Measurements from ENCODE around the gene PARD3.

Gene PARD3

DNA sequence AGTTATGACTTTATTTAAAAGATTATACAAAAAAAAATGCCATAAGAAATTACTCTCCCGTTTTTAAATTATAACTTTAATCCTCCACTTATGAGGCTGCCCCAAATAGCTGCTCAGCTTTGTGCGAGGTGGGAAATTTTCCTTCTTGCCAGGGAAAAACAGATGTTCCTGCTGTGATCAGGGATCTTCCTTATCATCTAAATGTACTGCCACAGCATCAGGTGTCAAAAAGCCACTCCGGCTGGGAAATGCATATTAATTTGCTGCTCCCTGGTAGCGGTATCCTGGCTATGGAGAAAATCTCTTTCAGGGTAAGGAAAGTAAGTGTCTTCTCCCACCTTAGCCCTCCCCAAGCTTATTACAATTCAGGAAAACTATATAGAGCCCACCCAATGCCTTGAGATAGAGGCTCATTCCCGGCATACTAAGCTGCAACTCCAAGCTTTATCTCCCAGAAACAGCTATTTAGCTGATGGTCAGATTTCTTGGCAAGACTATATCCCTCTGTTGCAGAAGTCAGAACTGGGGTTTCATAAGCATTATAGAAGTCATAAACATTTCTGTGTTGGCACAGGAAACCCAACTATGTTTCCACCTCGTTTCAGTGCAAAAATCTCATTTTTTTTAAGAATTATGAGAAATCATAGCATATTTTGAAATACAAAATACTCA is 360.4 kb downstream of the PARD3 start:
- Histone ChIP-seq H2BK12ac (ENCODE audit: low read length) (no peak overlapping the region), H4K8ac (ENCODE audit: low read depth, low read length) (no peak overlapping the region), H3K79me1 (ENCODE audit: low read length) (no peaks in the 10 kb centered on the region), H2AFZ (ENCODE audit: insufficient read depth, low read length, poor library complexity) (no peak overlapping the region), H3K14ac (ENCODE audit: low read length) (no peak overlapping the region), H3K4me1 (ENCODE audit: control insufficient read depth in 1 of 2, insufficient read depth in 2 of 2, low read length in 2 of 2) (no peaks in the 10 kb centered on the region), H3K4me2 (ENCODE audit: low read length) (no peak overlapping the region), H2BK120ac (ENCODE audit: insufficient read depth, low read length, poor library complexity) (no peak overlapping the region), H3K27me3 (ENCODE audit: insufficient read depth, low read length) (no peaks in the 10 kb centered on the region), H3K23ac (ENCODE audit: low read length) (no peak overlapping the region), H3K9me3 (ENCODE audit: insufficient read depth, low read depth, low read length) (no peaks in the 10 kb centered on the region), H4K91ac (ENCODE audit: low read depth, low read length) (no peak overlapping the region), H3K79me2 (ENCODE audit: control insufficient read depth, insufficient read depth, low read length, poor library complexity) (no peaks in the 10 kb centered on the region), H2AK5ac (ENCODE audit: low read length) (no peak overlapping the region), H3K18ac (ENCODE audit: low read length) (no peak overlapping the region), H3K9ac (ENCODE audit: low read length) (no peak overlapping the region), H3K36me3 (ENCODE audit: control insufficient read depth in 1 of 2, insufficient read depth in 2 of 2, low read length in 2 of 2) (no peaks in the 10 kb centered on the region), H4K12ac (ENCODE audit: low read depth, low read length) (no peak overlapping the region), H3K4me3 (ENCODE audit: low read depth, low read length) (no peak overlapping the region), H3K4ac (ENCODE audit: low read depth, low read length) (no peak overlapping the region), H3K27ac (ENCODE audit: low read depth, low read length) (no peak overlapping the region), H2BK5ac (ENCODE audit: low read depth, low read length, poor library complexity) (no peak overlapping the region)
- DNase-seq, result no peak
- WGBS (ENCODE audit: extremely low coverage, insufficient coverage, insufficient read length), result no CpG with 5 or more reads among the region's 6 CpGs

DNA sequence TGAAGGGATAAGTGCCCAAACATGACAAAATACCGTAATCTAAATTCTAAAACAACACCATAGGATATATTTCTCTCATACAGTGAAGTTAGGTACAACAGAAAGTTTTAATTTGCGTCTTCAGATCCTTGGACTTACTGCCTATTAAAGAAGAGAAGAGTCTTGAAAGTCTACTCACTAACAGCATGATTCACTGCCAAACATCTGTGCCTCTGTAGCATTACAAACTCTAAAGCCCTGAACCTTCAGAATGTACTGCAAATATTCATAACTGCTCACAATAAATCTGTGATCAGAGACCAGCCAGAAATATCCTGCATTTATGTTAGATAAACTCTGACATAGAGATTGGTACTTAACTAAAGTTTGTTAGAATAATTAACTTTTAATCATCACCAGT is 365.3 kb downstream of the PARD3 start:
- H2BK12ac ChIP-seq (ENCODE audit: low read length), result no peak overlapping the region
- no peak overlapping the region for H2AK5ac ChIP-seq (ENCODE audit: low read length)
- no peaks in the 10 kb centered on the region for H3K27me3 ChIP-seq (ENCODE audit: insufficient read depth, low read length)
- no peak overlapping the region for H2BK120ac ChIP-seq (ENCODE audit: insufficient read depth, low read length, poor library complexity)
- no peak overlapping the region for H4K12ac ChIP-seq (ENCODE audit: low read depth, low read length)
- no peaks in the 10 kb centered on the region for H3K36me3 ChIP-seq (ENCODE audit: control insufficient read depth in 1 of 2, insufficient read depth in 2 of 2, low read length in 2 of 2)
- H3K79me2 ChIP-seq (ENCODE audit: control insufficient read depth, insufficient read depth, low read length, poor library complexity), result no peaks in the 10 kb centered on the region
- no peak overlapping the region for H3K4ac ChIP-seq (ENCODE audit: low read depth, low read length)
- no peak overlapping the region for H3K27ac ChIP-seq (ENCODE audit: low read depth, low read length)
- peaks cover 0 to 5% of the 10 kb centered on the region in 2 experiments for H3K4me1 ChIP-seq (ENCODE audit: control insufficient read depth in 1 of 2, insufficient read depth in 2 of 2, low read length in 2 of 2)
- H4K91ac ChIP-seq (ENCODE audit: low read depth, low read length), result no peak overlapping the region
- no peak overlapping the region for H2AFZ ChIP-seq (ENCODE audit: insufficient read depth, low read length, poor library complexity)
- no peaks in the 10 kb centered on the region for H3K79me1 ChIP-seq (ENCODE audit: low read length)
- no CpG with 5 or more reads among the region's 2 CpGs for whole genome bisulfite sequencing (ENCODE audit: extremely low coverage, insufficient coverage, insufficient read length)
- no peak for DNase-seq
- no peak overlapping the region for H3K23ac ChIP-seq (ENCODE audit: low read length)
- H3K4me3 ChIP-seq (ENCODE audit: low read depth, low read length), result no peak overlapping the region
- H3K14ac ChIP-seq (ENCODE audit: low read length), result no peak overlapping the region
- H3K18ac ChIP-seq (ENCODE audit: low read length), result no peak overlapping the region
- no peak overlapping the region for H3K9ac ChIP-seq (ENCODE audit: low read length)
- no peak overlapping the region for H3K4me2 ChIP-seq (ENCODE audit: low read length)
- H4K8ac ChIP-seq (ENCODE audit: low read depth, low read length), result no peak overlapping the region
- no peak overlapping the region for H2BK5ac ChIP-seq (ENCODE audit: low read depth, low read length, poor library complexity)
- H3K9me3 ChIP-seq (ENCODE audit: insufficient read depth, low read depth, low read length), result no peaks in the 10 kb centered on the region

DNA sequence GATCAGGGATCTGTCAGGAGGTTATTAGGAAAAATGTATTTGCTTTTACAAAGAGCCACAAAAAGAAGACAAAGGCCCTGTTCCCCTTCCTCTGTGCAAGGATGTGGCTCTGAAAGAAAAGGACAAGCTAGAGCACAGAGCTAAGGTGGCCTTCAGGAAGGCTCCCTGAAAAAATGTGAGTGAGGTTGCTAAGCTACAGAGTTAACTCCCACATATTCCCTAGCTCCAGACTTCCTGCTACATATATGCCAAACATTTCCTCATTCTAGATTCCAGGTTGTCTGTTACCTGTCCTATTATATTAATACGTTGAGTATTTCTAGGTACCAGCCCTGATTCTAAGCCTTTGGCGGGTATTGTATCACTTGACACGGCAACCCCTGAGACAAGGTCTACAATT is 369.0 kb downstream of the PARD3 start:
- Histone ChIP-seq H3K9me3 (ENCODE audit: insufficient read depth, low read depth, low read length) (no peaks in the 10 kb centered on the region), H2AK5ac (ENCODE audit: low read length) (no peak overlapping the region), H3K14ac (ENCODE audit: low read length) (no peak overlapping the region), H4K12ac (ENCODE audit: low read depth, low read length) (no peak overlapping the region), H4K8ac (ENCODE audit: low read depth, low read length) (no peak overlapping the region), H2AFZ (ENCODE audit: insufficient read depth, low read length, poor library complexity) (no peak overlapping the region), H3K23ac (ENCODE audit: low read length) (no peak overlapping the region), H3K79me1 (ENCODE audit: low read length) (no peaks in the 10 kb centered on the region), H2BK120ac (ENCODE audit: insufficient read depth, low read length, poor library complexity) (no peak overlapping the region), H3K79me2 (ENCODE audit: control insufficient read depth, insufficient read depth, low read length, poor library complexity) (no peaks in the 10 kb centered on the region), H3K27me3 (ENCODE audit: insufficient read depth, low read length) (no peaks in the 10 kb centered on the region), H3K4me1 (ENCODE audit: control insufficient read depth in 1 of 2, insufficient read depth in 2 of 2, low read length in 2 of 2) (peaks cover 0 to 5% of the 10 kb centered on the region in 2 experiments), H3K4me3 (ENCODE audit: low read depth, low read length) (no peak overlapping the region), H3K27ac (ENCODE audit: low read depth, low read length) (no peak overlapping the region), H2BK5ac (ENCODE audit: low read depth, low read length, poor library complexity) (no peak overlapping the region), H3K4me2 (ENCODE audit: low read length) (no peak overlapping the region), H3K9ac (ENCODE audit: low read length) (no peak overlapping the region), H3K4ac (ENCODE audit: low read depth, low read length) (no peak overlapping the region), H3K18ac (ENCODE audit: low read length) (no peak overlapping the region), H2BK12ac (ENCODE audit: low read length) (no peak overlapping the region), H4K91ac (ENCODE audit: low read depth, low read length) (no peak overlapping the region), H3K36me3 (ENCODE audit: control insufficient read depth in 1 of 2, insufficient read depth in 2 of 2, low read length in 2 of 2) (no peaks in the 10 kb centered on the region)
- DNase-seq, result no peak
- no CpG with 5 or more reads among the region's 3 CpGs for WGBS (ENCODE audit: extremely low coverage, insufficient coverage, insufficient read length)

DNA sequence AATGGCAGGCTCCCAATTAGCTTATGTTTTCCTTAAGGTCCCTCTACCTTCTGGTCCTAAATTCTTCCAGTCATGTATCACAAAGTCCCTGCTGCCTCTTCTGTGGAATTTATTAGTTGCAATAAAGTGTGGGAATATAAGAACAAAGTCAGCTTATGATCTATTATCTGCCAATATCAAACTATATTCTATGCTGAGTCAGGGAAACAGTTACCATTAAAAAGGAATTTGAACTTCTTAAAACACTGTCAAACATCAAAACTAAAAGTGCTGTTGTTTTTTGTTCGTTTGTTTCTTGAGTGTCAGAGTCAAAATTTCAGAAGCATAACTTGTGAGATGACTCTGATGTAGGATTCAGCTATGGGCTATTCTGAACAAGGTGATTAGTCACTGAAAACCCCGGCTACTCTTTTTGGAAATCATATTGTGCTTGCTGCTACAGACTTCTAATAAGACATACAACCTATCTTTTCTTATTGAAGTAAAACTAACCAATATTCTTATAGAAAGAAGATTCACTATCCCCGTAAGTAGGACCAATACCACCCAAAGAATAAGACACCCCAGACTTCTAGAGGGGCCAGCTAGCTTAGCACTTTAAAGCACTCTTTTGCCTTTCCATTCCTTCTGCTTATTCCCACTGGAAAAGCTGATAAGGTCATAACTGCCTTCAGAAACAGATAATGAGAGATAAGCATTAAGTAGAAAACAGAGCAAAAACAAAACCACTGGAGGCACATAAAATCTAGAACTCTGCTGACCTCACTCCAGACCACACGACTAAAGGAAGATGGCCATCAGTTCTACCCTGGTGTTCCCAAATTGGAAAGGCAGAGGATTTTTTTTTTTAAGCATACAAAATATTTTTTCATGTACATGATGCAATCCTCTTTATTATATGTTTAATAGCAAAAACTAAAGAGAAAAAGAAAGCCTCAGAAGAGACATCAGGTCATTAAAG is 370.6 kb downstream of the PARD3 start:
- H2BK120ac ChIP-seq (ENCODE audit: insufficient read depth, low read length, poor library complexity), result no peak overlapping the region
- no CpG with 5 or more reads among the region's 4 CpGs for WGBS (ENCODE audit: extremely low coverage, insufficient coverage, insufficient read length)
- H3K9ac ChIP-seq (ENCODE audit: low read length), result no peak overlapping the region
- H2BK5ac ChIP-seq (ENCODE audit: low read depth, low read length, poor library complexity), result no peak overlapping the region
- no peak overlapping the region for H3K27ac ChIP-seq (ENCODE audit: low read depth, low read length)
- H3K4me3 ChIP-seq (ENCODE audit: low read depth, low read length), result no peak overlapping the region
- H3K23ac ChIP-seq (ENCODE audit: low read length), result no peak overlapping the region
- no peak overlapping the region for H3K4ac ChIP-seq (ENCODE audit: low read depth, low read length)
- no peak overlapping the region for H2BK12ac ChIP-seq (ENCODE audit: low read length)
- no peaks in the 10 kb centered on the region for H3K9me3 ChIP-seq (ENCODE audit: insufficient read depth, low read depth, low read length)
- H4K12ac ChIP-seq (ENCODE audit: low read depth, low read length), result no peak overlapping the region
- no peak overlapping the region for H2AFZ ChIP-seq (ENCODE audit: insufficient read depth, low read length, poor library complexity)
- no peaks in the 10 kb centered on the region for H3K79me2 ChIP-seq (ENCODE audit: control insufficient read depth, insufficient read depth, low read length, poor library complexity)
- peaks cover 0 to 5% of the 10 kb centered on the region in 2 experiments for H3K4me1 ChIP-seq (ENCODE audit: control insufficient read depth in 1 of 2, insufficient read depth in 2 of 2, low read length in 2 of 2)
- no peak for DNase-seq
- H3K18ac ChIP-seq (ENCODE audit: low read length), result no peak overlapping the region
- H3K79me1 ChIP-seq (ENCODE audit: low read length), result no peaks in the 10 kb centered on the region
- H3K14ac ChIP-seq (ENCODE audit: low read length), result no peak overlapping the region
- no peak overlapping the region for H2AK5ac ChIP-seq (ENCODE audit: low read length)
- no peak overlapping the region for H4K91ac ChIP-seq (ENCODE audit: low read depth, low read length)
- H3K4me2 ChIP-seq (ENCODE audit: low read length), result no peak overlapping the region
- no peak overlapping the region for H4K8ac ChIP-seq (ENCODE audit: low read depth, low read length)
- H3K27me3 ChIP-seq (ENCODE audit: insufficient read depth, low read length), result no peaks in the 10 kb centered on the region
- H3K36me3 ChIP-seq (ENCODE audit: control insufficient read depth in 1 of 2, insufficient read depth in 2 of 2, low read length in 2 of 2), result no peaks in the 10 kb centered on the region

Data from trophoblast cell (in vitro differentiated cells and primary cell).